Ishikawa (cell line): ENCODE measurements around the gene TLK1.
A peak's percentile ranks its signal among the peaks of the same experiment; 100 is the strongest.

ENCODE experiments used
- CEBPB ChIP-seq: IDR thresholded peaks from 2 replicates; pipeline ENCODE4 v1.6.1; 2012
- CREB1 ChIP-seq: IDR thresholded peaks from 2 replicates; pipeline ENCODE4 v1.6.1; 2012; ENCODE audit warnings: low read depth
- EGR1 ChIP-seq: IDR thresholded peaks from 2 replicates; pipeline ENCODE4 v1.6.1; 2012
- EP300 ChIP-seq: IDR thresholded peaks from 2 replicates; pipeline ENCODE4 v1.6.1; 2012; ENCODE audit warnings: borderline replicate concordance
- FOXM1 ChIP-seq: IDR thresholded peaks from 2 replicates; pipeline ENCODE4 v1.6.1; 2012; ENCODE audit warnings: low read depth, borderline replicate concordance
- MAX ChIP-seq: IDR thresholded peaks from 2 replicates; pipeline ENCODE4 v1.6.1; 2012
- NFIC ChIP-seq: IDR thresholded peaks from 2 replicates; pipeline ENCODE4 v1.6.1; 2012
- RAD21 ChIP-seq: IDR thresholded peaks from 2 replicates; pipeline ENCODE4 v1.6.1; 2012; ENCODE audit warnings: low read depth
- REST ChIP-seq: IDR thresholded peaks from 2 replicates; pipeline ENCODE4 v1.6.1; 2012; ENCODE audit warnings: low read depth, mild to moderate bottlenecking
- TAF1 ChIP-seq: IDR thresholded peaks from 2 replicates; pipeline ENCODE4 v1.6.1; 2012; ENCODE audit warnings: low read depth, mild to moderate bottlenecking
- TCF12 ChIP-seq: IDR thresholded peaks from 2 replicates; pipeline ENCODE4 v1.6.1; 2012; ENCODE audit warnings: low read depth
- TEAD4 ChIP-seq: IDR thresholded peaks from 2 replicates; pipeline ENCODE4 v1.6.1; 2012
- USF1 ChIP-seq: IDR thresholded peaks from 2 replicates; pipeline ENCODE4 v1.6.1; 2012
- YY1 ChIP-seq: IDR thresholded peaks from 2 replicates; pipeline ENCODE4 v1.6.1; 2012; ENCODE audit warnings: low read depth
- ZBTB7A ChIP-seq: IDR thresholded peaks from 2 replicates; pipeline ENCODE4 v1.6.1; 2012; ENCODE audit warnings: low read depth

TLK1 gene

GRCh38 chr2:170975943-170976270 lies 184.8 kb downstream of the TLK1 start:
- no peak for TF ChIP-seq YY1
- no peak for TF ChIP-seq TEAD4
- TF ChIP-seq MAX, result no peak
- TF ChIP-seq RAD21, result no peak

- TF ChIP-seq REST (no peak), EGR1 (no peak), USF1 (no peak)
Measured at GRCh38 chr2:170975127-170975942, 185.4 kb downstream of the TLK1 start.

GRCh38 chr2:170974304-170974993 lies 186.2 kb downstream of the TLK1 start:
- TF ChIP-seq TEAD4 (peak; percentile 41), FOXM1 (no peak), NFIC (no peak), USF1 (peak; percentile 45; the same call in 1 of the 2 replicates)

GRCh38 chr2:170973492-170974303 lies 187.0 kb downstream of the TLK1 start:
- TF ChIP-seq EGR1 (peak; percentile 90), TAF1 (peak; percentile 50; the same call in 1 of the 2 replicates), MAX (peak; percentile 94), EP300 (0 out of 2 replicates have a peak, but pooled peaks have one; percentile 5), TCF12 (0 out of 2 replicates have a peak, but pooled peaks have one; percentile 34), ZBTB7A (peak; percentile 60; the same call in 1 of the 2 replicates), CEBPB (no peak), CREB1 (no peak), USF1 (peak; percentile 81), REST (no peak), RAD21 (peak; percentile 75), TEAD4 (peak; percentile 33), FOXM1 (no peak; the same call in 1 of the 2 replicates), YY1 (no peak), NFIC (peak; percentile 94)

- TF ChIP-seq NFIC (no peak), USF1 (no peak), REST (no peak), CREB1 (no peak), CEBPB (no peak)
Measured at GRCh38 chr2:170973225-170973491, 187.5 kb downstream of the TLK1 start.
